Activated CD8-positive, alpha-beta memory T cell treated with anti-CD3 and anti-CD28 coated beads, Interleukin-2, amount 50 U/mL, for 1 hour (primary cell): ENCODE measurements around the gene LRCH1.

Experiments used
- DNase-seq: peaks from one replicate; pipeline ENCODE4 v3.0.0-alpha.2; 2020; ENCODE audit errors: extremely low read depth

The LRCH1 gene

DNA sequence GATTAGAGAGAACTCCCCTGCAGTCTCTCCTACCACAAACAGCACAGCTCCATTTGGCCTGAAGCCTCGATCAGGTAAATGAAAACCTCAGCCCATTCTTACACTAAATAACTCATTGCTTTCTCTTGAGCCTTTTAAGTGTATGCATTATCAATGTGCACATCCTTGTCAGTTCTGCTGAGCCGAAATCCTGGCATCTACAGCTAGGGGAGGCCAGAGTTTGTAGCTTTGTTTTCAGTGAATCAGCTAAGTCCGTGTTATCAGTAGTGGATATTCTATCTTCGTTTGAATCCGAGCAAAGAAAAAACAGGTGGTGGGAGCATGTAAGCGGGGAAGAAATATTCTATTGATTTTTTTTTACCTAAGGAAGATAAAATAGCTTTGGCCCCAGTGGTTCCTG lies 159.6 kb downstream of the LRCH1 start:
- DNase-seq: no peak

DNA sequence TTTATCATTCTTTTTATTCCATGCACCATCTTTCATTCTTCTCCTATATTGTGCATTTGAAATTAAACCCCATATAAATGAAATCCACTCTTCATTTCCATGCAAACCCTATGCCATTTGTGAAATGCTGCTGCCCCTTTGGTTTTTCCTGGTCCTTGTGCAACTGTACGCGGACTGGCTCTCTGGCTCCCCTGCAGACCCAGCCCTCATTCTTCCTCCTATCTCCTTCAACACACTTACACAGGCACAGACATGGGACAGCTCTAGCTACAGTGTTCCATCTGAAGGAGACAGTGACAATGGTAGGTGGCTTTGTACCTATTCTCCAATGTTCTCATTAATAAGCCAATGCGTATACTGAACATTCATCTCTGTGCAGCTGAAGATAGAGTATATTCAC lies 162.4 kb downstream of the LRCH1 start:
- no peak for DNase-seq

DNA sequence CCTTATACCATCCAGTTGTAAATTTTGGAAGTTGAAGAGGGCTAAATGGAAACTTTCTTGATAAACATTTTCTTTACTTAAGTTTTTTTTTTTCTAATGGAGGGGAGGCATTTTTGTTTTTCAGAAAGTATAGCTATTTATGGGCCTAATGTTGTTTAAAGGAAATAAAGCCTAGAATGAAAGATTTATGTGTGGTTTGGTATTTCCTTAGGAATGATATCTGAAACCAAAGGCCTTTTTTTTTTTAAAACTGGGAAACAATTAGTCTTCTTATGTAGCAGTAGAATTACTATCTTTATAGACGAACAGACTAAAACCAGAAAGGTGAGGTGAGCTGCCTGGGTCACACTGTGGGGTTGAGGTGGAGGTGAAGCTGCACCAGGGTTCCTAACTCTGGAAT lies 163.9 kb downstream of the LRCH1 start:
- no peak for DNase-seq

DNA sequence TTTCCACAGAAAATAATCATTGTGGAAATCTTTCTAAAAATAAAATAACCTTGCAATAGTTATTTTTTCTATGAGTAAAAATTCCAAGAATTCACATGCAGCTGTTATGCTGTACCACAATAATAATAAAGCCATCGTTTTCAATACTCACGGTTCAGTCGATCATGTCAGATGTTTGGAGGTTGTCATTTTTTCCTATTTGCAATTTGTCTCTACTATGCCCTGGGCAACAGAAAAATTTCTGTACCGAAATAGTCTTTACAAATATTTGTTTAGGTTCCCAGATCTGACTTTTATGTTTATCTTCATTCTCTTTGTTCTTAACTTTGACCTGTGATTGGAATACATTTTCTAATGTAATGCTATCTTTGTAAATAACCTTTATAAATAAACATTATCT lies 164.3 kb downstream of the LRCH1 start:
- no peak for DNase-seq

DNA sequence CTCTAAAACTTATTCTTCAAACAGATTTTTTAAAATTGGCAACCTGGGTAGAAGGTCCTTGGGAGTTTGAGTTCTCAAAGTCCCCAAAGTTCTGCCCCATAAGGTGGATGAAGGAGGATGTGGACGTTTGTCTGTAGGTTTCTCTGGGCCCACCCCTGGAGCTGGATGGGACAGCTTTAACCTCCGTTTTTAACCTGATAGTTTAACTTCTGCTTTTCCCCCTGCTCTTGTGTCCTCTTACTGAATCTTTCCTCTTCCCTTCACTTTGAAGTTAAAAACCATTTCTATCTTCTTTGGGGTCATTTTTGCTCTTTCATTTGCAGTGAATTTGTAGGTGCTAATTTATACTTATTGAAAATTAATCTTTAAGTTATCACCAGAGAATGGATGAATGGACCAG lies 164.9 kb downstream of the LRCH1 start:
- no peak for DNase-seq

DNA sequence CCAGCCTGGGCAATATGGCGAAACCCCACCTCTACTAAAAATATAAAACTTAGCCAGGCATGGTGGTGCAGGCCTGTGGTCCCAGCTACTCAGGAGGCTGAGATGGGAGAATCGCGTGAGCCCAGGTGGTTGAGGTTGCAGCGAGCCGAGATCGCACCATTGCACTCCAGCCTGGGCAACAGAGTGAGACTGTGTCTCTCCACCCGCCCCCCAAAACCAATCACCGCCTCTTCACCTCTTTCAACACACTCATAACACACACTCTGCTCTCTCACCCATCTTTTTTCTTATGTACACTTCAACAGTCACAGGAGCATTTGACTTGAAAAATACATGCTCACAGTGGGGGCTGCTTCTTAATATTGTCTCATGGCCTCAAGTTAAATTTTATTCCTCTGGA lies 167.2 kb downstream of the LRCH1 start:
- no peak for DNase-seq

DNA sequence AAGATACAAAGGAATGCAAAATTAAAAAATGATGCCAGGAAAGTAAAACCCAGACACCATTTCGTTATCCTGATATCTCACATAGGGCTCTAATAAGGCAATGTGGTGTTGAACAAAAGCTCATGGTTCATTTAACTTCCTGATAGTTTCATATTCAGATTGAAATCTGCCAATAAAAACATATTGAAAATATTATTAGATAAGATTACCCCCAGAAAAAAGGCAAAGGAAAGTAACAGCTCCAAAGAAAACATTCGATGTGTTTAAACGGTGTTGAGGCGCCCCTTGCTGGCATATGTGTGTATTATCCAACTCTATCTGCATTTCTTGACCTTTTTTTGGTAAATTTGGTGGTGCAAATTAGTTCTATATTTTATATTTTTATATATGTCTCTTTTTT lies 168.1 kb downstream of the LRCH1 start:
- peak; percentile 4 for DNase-seq

DNA sequence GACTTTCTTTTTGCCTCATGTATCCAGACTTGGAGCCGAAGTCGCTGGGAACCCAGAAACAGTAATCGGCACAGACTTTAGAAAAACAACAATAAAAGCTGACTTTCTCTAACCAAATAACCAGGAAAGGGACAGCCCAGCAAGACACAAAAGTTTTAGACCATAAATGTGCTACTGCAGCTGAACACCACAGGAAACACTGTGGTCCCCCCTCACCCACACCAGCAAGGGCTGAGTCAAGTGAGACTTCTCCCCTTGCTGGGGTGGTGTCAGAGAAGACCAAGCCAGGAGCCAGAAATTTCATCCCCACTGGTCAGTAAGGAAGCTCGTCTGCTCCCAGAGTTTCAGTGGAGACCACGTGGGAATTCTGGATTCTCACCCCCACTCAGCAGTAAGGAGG lies 173.4 kb downstream of the LRCH1 start:
- DNase-seq: no peak

DNA sequence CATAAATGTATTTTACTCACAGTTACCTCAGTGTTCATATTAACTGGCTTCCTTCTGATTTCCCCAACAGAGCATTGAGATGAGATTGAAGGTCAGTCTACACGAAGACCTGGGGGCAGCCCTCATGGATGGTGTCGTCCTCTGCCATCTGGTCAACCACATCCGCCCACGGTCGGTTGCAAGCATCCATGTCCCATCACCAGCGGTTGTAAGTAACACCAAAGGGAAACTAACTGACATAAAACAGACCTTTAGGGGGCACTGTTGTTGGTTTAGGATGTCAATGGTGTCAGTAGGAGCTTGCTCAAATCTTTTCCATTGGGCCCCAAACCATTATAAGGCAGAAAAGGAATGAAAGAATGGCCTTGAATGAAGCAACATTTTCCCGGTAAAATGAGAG lies 175.8 kb downstream of the LRCH1 start:
- no peak for DNase-seq

DNA sequence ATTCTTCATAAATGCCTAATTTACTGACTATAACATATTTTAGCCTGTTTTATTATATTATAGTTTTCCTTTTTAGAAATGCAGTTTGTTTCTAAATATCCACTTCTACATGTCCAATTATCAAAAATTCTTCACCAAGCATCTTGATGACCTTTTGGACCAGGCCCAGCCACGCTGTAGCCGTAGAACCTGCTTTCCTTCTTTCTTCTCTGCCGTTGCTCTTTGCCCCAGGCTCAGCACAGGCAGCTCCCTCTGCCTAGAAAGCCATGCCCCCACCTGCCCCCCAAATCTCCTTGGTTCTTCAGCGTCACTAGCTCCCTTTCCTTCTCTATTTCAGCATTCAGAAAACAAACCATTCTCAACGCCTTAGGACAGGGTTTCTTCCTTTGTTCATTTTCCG lies 178.6 kb downstream of the LRCH1 start:
- DNase-seq: no peak

DNA sequence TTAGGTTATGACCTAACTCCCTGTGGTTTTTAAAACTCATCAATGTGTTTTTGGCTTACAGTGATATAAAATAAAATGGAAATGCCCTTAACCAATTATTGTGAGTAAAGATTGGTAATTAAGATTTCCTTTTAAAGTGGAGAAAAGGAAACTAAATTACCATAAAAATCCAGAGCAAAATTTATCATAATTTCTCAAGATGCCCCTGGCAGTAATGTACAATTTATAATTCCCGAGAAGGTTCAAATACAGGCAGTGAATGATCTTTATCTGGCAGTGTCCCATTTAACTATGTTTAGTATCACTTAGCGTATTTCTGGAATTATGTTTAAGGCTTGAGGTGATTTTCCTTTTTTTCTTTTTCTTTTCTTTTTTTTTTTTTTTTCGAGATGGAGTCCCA lies 182.5 kb downstream of the LRCH1 start:
- DNase-seq: no peak

DNA sequence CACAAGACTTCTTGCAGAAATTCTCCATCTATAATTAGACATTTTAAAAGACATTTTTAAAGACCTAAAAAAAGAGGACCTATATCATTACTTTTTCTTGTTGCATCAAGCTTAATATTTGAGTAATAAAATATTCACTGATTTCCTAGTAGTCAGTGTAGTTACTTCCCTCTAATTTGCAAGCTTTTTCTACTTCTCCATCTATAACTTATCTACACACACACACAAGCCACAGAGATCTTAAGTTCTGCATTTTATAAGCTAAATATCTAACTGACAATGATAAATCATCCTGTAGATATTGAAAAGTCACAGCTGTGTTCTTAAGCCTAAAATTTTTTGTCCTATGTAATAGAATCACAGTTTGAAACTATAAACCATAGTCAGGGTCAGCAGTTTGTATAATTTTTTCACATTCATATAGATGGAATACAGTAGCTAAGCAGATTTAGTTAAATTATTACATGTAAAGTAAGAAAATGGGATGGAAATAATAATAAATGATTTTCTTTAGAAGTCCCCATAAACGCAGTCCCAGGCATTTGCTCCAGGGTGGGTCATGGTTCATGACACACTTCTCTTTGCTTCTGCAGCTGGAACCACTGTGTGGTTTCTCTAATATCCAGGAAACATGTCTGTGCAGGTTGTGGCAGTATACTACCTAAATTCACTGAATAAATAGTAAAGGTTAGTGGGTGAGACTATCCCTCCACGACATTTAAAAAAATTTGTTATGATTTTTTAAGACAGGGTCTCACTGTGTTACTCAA lies 183.8 kb downstream of the LRCH1 start:
- no peak for DNase-seq

DNA sequence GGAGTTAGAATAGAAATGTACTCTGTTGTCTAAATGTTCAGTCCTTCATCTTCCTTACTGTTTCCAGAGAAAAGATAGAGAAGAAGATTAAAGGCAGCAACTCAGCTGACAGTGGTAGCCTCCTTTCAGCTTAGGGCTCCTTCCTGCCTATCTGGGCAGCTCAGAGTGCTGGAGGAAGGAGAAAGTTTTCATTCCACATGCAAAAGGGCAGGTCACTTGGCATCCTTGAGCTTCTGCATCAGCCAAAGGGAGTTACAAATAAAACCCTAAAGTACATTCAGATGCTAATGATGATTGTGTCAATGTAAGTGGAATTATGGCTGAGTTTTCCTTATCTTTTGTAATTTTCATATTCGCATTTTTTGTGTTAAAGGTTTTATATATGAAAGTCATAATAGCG lies 185.1 kb downstream of the LRCH1 start:
- DNase-seq: no peak

DNA sequence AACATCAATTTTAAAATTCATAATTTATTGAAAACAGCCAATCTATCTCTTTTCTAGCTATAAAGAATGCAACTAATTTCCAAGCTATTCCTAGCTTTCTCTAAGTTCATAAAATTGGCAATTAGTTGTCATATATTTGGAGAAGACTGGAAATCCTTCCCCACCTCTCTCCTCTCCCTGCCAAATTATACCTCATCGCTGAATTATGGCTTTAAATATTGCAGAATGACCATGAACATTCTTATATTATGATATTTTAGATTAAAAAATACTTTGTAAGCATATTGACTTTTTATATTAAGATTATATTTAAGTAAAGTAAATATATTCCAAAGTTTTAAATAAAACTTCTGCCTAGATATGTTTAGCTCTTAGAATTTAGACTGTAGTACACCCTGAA lies 185.8 kb downstream of the LRCH1 start:
- DNase-seq: no peak

DNA sequence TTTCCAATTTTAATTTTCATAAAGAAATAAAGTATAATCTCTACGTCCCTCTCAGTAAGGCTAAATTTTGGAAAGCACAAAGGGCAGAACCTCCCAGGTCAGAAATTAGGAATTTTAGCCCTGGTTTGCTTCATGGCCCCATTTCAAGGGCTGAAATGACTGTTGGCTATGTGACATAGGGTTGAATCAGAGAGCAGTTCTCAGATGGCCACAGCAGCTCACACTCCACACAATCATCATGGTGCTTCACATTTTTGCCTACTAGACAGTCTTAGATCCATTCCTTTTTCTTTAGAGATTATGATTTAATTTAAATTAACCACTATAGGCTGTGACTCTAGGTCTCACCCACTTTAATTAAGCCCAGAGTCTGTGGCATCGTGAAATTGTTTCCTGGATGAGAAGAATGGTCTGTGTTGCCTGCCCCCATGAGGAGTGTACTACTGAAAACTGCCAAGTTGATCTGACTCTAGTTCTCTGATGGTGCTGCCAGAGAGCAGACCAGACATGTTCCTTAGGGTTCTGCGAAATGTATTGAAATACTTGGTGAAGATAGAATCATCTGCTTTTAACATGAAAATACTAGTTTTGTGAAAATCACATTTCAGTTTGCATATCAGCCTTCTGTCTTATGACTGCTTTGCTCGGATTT lies 186.6 kb downstream of the LRCH1 start:
- no peak for DNase-seq

DNA sequence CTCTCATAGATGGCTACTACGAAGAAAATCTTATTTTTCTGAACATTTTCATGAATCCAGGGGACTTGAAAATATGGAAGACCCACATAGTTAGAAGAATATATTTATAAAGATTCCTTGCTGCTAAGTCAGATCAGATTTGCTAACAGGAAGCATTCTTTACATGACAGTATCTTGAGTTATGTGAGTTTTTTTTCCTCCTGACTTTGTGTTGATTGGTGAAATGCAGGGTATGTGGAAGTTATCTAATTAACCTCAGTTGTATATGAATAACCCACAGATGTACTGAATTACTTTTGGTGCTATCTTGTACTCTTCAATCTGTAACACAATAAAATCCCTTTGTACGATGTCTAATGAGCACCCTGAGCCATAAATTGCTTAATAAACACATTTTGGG lies 190.2 kb downstream of the LRCH1 start:
- no peak for DNase-seq

DNA sequence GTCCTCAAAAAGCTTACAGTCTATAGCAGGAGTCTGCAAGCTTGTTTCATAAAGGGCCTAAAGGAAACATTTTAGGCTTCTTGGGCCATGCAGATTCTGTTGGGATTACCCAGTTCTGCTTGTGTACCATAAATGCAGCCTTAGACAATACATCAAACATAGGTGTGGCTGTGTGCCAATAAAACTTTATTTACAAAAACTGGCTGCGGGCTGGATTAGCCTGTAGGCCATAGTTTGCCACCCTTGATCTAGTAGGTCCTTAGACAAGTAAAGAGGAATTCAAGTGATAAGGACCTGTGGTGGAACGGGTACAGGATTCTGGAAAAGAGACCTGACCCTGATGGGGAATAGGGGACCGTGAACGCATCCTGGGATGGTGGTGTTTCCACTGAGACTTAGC lies 192.1 kb downstream of the LRCH1 start:
- no peak for DNase-seq

DNA sequence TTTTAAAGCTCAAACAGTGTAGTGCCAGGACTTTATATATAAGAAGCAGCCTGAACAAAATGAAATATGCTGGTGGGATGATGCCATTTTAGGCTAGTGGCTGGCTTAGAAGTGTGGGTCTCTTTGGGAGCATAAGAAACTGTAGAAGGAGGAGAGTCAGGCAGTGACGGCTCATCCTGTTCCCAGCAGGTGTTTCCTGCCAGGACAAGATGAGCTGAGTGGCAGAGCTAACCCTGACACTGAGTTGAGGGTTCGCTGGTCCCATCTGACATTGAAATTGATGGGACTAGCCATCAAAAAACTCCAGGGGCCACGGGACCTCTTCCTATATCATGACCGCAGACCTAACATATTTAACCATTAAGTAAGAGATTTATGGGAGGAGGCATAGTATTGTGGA lies 192.7 kb downstream of the LRCH1 start:
- no peak for DNase-seq

DNA sequence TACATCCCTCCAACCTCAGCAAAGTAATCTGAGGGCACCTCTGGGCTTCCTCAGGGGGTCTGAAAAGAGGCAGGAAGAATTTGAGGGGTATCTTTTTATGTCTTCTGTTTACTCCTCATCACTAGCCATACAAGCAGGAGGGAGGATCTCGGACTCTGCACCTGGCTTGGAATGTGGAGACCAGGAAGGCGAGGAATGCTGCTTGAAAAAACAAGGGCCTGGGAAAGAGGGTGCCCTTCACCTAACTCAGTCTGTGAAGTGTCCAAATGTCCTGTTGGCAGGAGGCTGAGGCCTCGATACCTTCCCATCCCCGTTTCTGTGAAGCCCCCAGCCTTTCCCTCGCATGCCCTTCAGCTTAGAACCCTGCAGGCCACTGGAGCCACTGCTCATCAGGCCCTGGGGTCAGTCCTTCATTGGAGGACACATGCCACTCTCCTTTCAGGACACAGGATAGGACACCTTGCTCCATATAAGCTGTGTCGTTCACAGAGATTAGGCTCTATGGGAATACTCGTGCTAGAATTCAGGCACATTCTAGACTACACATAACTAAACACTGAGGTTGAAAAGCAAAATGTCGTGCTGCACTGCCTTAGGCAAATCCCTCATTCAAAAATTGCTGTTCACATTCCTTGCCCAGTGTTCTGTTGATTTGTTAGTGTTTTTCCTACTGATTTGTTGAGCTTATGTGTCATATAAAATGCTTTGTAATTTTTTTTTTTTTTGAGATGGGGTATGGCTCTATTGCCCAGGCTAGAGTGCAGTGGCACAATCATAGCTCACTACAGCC lies 194.3 kb downstream of the LRCH1 start:
- DNase-seq: no peak

DNA sequence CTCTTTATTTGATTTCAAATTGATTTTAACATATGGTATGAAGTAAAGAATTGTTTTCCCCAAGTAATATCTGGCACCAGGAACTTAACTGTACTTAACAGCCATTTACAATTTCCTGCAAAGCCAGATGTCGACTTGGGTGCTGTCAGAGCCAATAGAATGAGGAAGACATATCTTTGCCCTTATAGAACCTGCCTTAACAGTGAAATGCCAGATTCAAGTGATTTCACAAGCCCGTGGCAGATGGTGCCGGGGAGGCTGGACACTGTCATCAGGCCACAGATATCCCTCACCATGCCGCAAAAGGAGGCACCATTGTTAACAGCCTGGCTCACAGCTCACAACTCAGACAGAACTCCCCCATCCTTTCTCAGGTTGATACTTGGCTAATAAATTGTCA lies 195.3 kb downstream of the LRCH1 start:
- DNase-seq: no peak

DNA sequence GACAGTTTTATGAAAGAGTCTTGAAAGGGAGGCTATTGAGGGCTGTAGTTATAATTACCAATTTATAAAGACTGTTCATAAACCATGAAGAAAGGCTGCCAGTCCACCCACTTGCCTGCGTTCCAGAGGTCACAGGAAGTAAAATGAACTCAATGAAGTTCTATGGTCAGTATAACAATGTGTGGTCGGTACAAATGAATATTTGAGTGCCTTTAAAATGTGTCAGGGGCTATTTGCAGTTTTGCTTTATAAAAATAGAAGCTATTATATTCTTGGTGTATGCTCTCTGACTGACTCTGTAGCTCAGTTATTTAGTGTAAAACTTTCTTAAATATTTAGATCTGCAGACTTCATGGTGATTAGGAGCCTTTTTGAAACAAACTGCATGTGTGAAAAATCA lies 197.0 kb downstream of the LRCH1 start:
- DNase-seq: no peak

DNA sequence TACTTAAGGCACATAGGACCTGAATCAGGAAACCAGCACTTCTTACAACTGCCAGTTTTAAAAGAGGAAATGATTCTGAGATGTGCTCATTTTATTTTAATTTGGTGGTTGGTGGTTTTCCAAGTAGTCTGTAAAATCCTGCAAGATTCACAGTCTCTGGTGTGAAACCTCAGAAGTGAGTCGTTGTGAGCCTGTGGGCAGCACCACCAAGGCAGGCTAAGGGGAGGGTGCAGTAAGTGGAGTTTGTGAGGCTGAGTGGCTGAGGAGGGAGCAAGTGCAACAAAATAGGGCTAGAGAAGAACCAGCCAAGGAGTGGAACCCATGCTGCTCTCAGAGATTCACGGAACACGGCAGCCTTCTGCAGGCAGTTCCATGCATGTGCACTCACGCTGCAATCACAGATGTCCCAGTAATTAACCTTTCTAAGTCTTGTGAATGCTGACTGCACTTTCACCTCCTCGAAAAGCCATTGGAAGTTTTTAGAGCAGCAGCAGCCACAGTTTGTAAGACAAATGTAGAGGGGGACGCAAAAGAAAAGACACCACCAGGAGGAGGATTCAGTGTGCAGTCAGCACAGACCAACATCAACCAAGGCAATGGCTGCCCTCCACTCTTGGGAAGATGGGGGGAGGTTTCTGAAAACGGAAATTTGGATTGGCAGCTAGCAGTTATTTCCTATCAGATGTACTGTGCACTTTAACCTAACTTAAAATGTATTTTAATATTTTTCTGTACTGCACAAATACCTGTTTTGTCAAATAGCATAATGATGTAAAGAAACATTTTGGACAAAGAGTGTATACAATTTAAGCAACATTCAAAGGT lies 199.1 kb downstream of the LRCH1 start:
- peak; percentile 10 for DNase-seq
